Measurements from ENCODE around the gene P2RY6. TPM values are rescaled to one million over a fixed set of nuclear protein-coding genes. Genes with fewer than 3 reads are reported as not detected.

The P2RY6 gene
- total RNA-seq, 1 experiment from 2014 or later: not detected

DNA sequence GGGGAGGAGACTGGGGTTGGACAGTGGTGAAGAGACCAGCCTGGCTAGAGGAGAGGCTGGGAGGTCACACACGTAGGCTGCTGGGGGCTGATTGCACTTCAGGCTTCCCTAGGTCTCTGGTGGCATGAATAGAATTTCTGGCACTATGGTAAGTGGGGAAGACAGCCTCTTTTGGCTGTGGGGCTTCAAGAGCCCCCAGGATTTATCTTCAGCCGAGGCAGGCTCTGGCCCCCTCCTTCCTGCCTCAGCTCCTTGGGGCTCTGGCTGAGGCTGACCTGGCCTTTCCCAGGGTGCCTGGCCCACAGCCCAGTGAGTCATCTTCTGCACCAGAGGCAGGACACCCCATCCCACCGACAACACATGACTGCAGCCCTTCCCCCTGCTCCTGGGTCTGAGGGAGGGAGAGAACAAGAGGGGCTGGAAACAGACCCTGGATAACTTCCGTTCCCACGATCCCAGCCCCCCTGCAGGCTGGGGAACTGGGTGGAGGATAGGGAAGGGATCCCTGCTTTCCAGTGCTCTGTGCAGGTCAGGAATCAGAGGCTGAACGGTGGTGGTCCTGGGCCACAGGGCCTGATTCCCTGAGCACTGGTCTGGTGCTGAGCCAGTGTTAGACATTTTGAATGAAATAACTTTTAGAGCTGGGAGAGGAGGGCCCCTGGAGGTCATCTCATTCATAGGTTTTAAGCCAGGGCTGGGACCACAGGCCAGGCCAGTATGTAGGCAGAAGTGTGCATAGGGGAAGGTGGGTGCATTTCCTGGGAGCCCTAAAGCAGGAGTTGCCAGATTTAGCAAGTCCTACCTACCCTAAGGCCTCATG is 62.5 kb downstream of the P2RY6 start:
- no peak overlapping the region for H3K18ac ChIP-seq (ENCODE audit: insufficient read length, low read depth, low read length)
- H3K23me2 ChIP-seq (ENCODE audit: insufficient read length, low read depth, low read length, poor library complexity, severe bottlenecking): no peaks in the 10 kb centered on the region
- H4K8ac ChIP-seq (replicated peaks; ENCODE audit: insufficient read length, low read depth, low read length): no peak overlapping the region
- H3K27ac ChIP-seq (ENCODE audit: insufficient read length, low read depth, low read length): no peak overlapping the region
- no peak for DNase-seq
- Mint-ChIP-seq H3K27me3 (ENCODE audit: low read depth) (peaks cover 79% of the 10 kb centered on the region), H3K36me3 (ENCODE audit: insufficient read depth in 1 of 3, low read depth in 3 of 3) (no peaks in the 10 kb centered on the region; a peak in 1 of 7 replicates), H3K27ac (no peak overlapping the region), H3K9me3 (no peaks in the 10 kb centered on the region), H3K4me3 (peak overlapping the region in 1 of 2 experiments; percentile 20; a peak in 1 of 5 replicates), H3K4me1 (peaks cover 42 to 51% of the 10 kb centered on the region in 2 experiments)
- no peak overlapping the region for H3K4me2 ChIP-seq (ENCODE audit: insufficient read depth, insufficient read length, low read length)
- H3K79me1 ChIP-seq (ENCODE audit: insufficient read depth, low read depth, low read length, poor library complexity, severe bottlenecking): no peaks in the 10 kb centered on the region
- WGBS (ENCODE audit: extremely low coverage, insufficient read length, low lambda C conversion rate): no CpG with 5 or more reads among the region's 6 CpGs
- no peak overlapping the region for H4K5ac ChIP-seq (ENCODE audit: insufficient read length, low read depth, low read length)
- no peak overlapping the region for H3K14ac ChIP-seq (ENCODE audit: insufficient read depth, low read length)
- H2BK20ac ChIP-seq (ENCODE audit: low read depth, low read length, poor library complexity, severe bottlenecking): no peak overlapping the region
- no peak overlapping the region for H3K23ac ChIP-seq (ENCODE audit: insufficient read length, low read depth, low read length)
- H2BK12ac ChIP-seq (ENCODE audit: insufficient read length, low read depth, low read length): no peak overlapping the region
- no peak overlapping the region for H3T11ph ChIP-seq (ENCODE audit: low read length)
- no peak overlapping the region for H3K9ac ChIP-seq (ENCODE audit: extremely low read depth, insufficient read length, low read length)
- H3K4ac ChIP-seq (ENCODE audit: low read depth, low read length): no peak overlapping the region
- H4K20me1 ChIP-seq (ENCODE audit: control insufficient read depth, insufficient read depth, insufficient read length): no peaks in the 10 kb centered on the region
- peaks cover 7% of the 10 kb centered on the region; the same call in 1 of the 2 replicates for H3K4me1 ChIP-seq (ENCODE audit: insufficient read depth, low read length)
- H3K56ac ChIP-seq (ENCODE audit: insufficient read length, low read depth, low read length): no peak overlapping the region
- no peak overlapping the region for H2BK15ac ChIP-seq (ENCODE audit: low read depth, low read length)
- H3K27me3 ChIP-seq (ENCODE audit: insufficient read depth, low read length): peaks cover 28% of the 10 kb centered on the region
- no peak overlapping the region for H2BK5ac ChIP-seq (ENCODE audit: insufficient read length, low read length)
- no peaks in the 10 kb centered on the region for H3K9me3 ChIP-seq (ENCODE audit: control insufficient read depth, low read depth, low read length)
- no peak overlapping the region for H2AK5ac ChIP-seq (ENCODE audit: insufficient read length, low read length)
- H2BK120ac ChIP-seq (ENCODE audit: low read depth, low read length, poor library complexity, severe bottlenecking): no peak overlapping the region
- no peak overlapping the region for H2AFZ ChIP-seq (ENCODE audit: low read length)
- H4K91ac ChIP-seq (ENCODE audit: insufficient read length, low read depth, low read length): no peak overlapping the region
- no peaks in the 10 kb centered on the region for H3K79me2 ChIP-seq (ENCODE audit: insufficient read depth, low read length)
- TF ChIP-seq, protein P1, sequence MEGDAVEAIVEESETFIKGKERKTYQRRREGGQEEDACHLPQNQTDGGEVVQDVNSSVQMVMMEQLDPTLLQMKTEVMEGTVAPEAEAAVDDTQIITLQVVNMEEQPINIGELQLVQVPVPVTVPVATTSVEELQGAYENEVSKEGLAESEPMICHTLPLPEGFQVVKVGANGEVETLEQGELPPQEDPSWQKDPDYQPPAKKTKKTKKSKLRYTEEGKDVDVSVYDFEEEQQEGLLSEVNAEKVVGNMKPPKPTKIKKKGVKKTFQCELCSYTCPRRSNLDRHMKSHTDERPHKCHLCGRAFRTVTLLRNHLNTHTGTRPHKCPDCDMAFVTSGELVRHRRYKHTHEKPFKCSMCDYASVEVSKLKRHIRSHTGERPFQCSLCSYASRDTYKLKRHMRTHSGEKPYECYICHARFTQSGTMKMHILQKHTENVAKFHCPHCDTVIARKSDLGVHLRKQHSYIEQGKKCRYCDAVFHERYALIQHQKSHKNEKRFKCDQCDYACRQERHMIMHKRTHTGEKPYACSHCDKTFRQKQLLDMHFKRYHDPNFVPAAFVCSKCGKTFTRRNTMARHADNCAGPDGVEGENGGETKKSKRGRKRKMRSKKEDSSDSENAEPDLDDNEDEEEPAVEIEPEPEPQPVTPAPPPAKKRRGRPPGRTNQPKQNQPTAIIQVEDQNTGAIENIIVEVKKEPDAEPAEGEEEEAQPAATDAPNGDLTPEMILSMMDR (conservative IDR thresholded peaks at IDR 0.05): no peak

All from H9 (cell line).